A549 (cell line): ENCODE measurements around the gene RYR3. TPM values are rescaled to one million over a fixed set of nuclear protein-coding genes. Genes with fewer than 3 reads are reported as not detected.

ENCODE experiments used
- ATAC-seq, 2 experiments: fragments of 200-7000 bp in 1 of 2; fragments of >200 bp in 1 of 2; cut with Nextera tagmentation in 1 of 2; cut with Tn5 transposase in 1 of 2; 3 replicates each; pipeline versions ENCODE4 v1.8.0 to v1.9.1; 2018 to 2020; ENCODE audit warnings: mild to moderate bottlenecking in 1 of 2, moderate library complexity in 1 of 2
- CTCF ChIA-PET: fragments of 300-600 bp; sonication (Branson Sonifier 250); formaldehyde crosslinking; extraction: SDS; loops from one replicate; lab custom pipeline; 2021; ENCODE audit warnings: antibody characterized with exemption, inconsistent platforms; lab: Yijun Ruan, JAX
- POLR2A ChIA-PET: fragments of 350-600 bp; formaldehyde crosslinking; extraction: SDS; loops from one replicate; lab custom pipeline; 2021; ENCODE audit warnings: antibody characterized with exemption, inconsistent platforms; lab: Yijun Ruan, JAX
- DNase-seq, 2 experiments: peaks; one replicate each; pipeline versions ENCODE4 v3.0.0 to v3.0.0-alpha.2; 2011 to 2016; ENCODE audit warnings: low read depth in 1 of 2, low spot score in 1 of 2
- FAIRE-seq: peaks from 2 replicates; lab custom pipeline; 2011; peaks lifted over from hg19 to GRCh38; lab: Jason Lieb, UNC
- H3K27ac ChIP-seq, 2 experiments: fragments of >200 bp; sonication (Bioruptor Twin); formaldehyde crosslinking; 3 replicates each; pipeline ENCODE4 v1.5.1; 2016 to 2017
- H3K4me1 ChIP-seq: fragments of >200 bp; sonication (Bioruptor Twin); formaldehyde crosslinking; 3 replicates; pipeline ENCODE4 v1.6.1; 2016
- H3K4me2 ChIP-seq: fragments of >200 bp; sonication (Bioruptor Twin); formaldehyde crosslinking; 3 replicates; pipeline ENCODE4 v1.6.1; 2016
- H3K4me3 ChIP-seq: fragments of >200 bp; sonication (Bioruptor Twin); formaldehyde crosslinking; 3 replicates; pipeline ENCODE4 v1.5.1; 2016
- H3K9me3 ChIP-seq: fragments of >200 bp; sonication (Bioruptor Twin); formaldehyde crosslinking; 3 replicates; pipeline ENCODE4 v1.6.1; 2016
- CBX2 ChIP-seq: fragments of 200-600 bp; sonication (generic); IDR thresholded peaks from 2 replicates; pipeline ENCODE4 v1.6.1; 2016; ENCODE audit warnings: low read depth, mild to moderate bottlenecking, borderline replicate concordance
- CHD4 ChIP-seq: fragments of 200-600 bp; sonication (generic); IDR thresholded peaks from 2 replicates; pipeline ENCODE4 v1.6.1; 2016; ENCODE audit warnings: antibody characterized with exemption, mild to moderate bottlenecking, borderline replicate concordance
- E2F6 ChIP-seq: IDR thresholded peaks from 2 replicates; pipeline ENCODE4 v1.6.1; 2012; ENCODE audit warnings: low read depth, borderline replicate concordance
- ELK1 ChIP-seq: fragments of 150-350 bp; IDR thresholded peaks from 2 replicates; pipeline ENCODE4 v1.6.1; 2014; ENCODE audit warnings: low read depth, mild to moderate bottlenecking, low read length
- HEYL ChIP-seq: fragments of 250-450 bp; sonication (Bioruptor Pico); IDR thresholded peaks from 2 replicates; pipeline ENCODE4 v1.8.0; 2021; ENCODE audit warnings: mild to moderate bottlenecking, moderate library complexity
- HOXB5 ChIP-seq: fragments of 250-450 bp; sonication (Bioruptor Pico); IDR thresholded peaks from 2 replicates; pipeline ENCODE4 v1.5.0; 2020; ENCODE audit warnings: mild to moderate bottlenecking, moderate library complexity
- PHF8 ChIP-seq: fragments of 200-600 bp; sonication (generic); IDR thresholded peaks from 2 replicates; pipeline ENCODE4 v1.6.1; 2016; ENCODE audit warnings: low read depth, mild to moderate bottlenecking, antibody characterized with exemption, moderate library complexity, borderline replicate concordance
- POLR2A ChIP-seq: IDR thresholded peaks from 2 replicates; pipeline ENCODE4 v1.6.1; 2012; ENCODE audit warnings: mild to moderate bottlenecking, low read length
- RAD21 ChIP-seq, 2 experiments: fragments of >200 bp in 1 of 2; sonication (Bioruptor Twin) in 1 of 2; formaldehyde crosslinking in 1 of 2; IDR thresholded peaks in 1 of 2; conservative IDR thresholded peaks in 1 of 2; 2 replicates in 1 of 2; 3 replicates in 1 of 2; pipeline ENCODE4 v1.6.1; 2012 to 2018; ENCODE audit warnings: inconsistent platforms in 1 of 2
- SMC3 ChIP-seq: fragments of >200 bp; sonication (Bioruptor Twin); formaldehyde crosslinking; IDR thresholded peaks from 3 replicates; pipeline ENCODE4 v1.6.1; 2018; ENCODE audit warnings: inconsistent platforms
- USF2 ChIP-seq: fragments of 450-650 bp; IDR thresholded peaks from 2 replicates; pipeline ENCODE4 v1.6.1; 2014; ENCODE audit warnings: antibody characterized with exemption
- ZC3H11A ChIP-seq: fragments of 450-650 bp; IDR thresholded peaks from 2 replicates; pipeline ENCODE4 v1.6.1; 2014; ENCODE audit warnings: antibody characterized with exemption, mild to moderate bottlenecking
- ZFP36 ChIP-seq: fragments of 450-650 bp; IDR thresholded peaks from 2 replicates; pipeline ENCODE4 v1.6.1; 2014; ENCODE audit warnings: borderline replicate concordance; ENCODE audit not compliant: partially characterized antibody
- WGBS: methylation state at CpG from one replicate; pipeline ENCODE4 v1.1.6; 2017; ENCODE audit errors: missing lambda C conversion rate; 5-methylcytosine and 5-hydroxymethylcytosine counted together
- polyA plus RNA-seq, 4 experiments: library from polyadenylated mRNA; depleted of rRNA in 3 of 4; stranded (reverse); fragments of >200 nt; fragmentation: RNase III in 1 of 4; extraction: RNeasy Plus Mini Kit Qiagen cat#74134 plus additional on column Dnase treatment in 1 of 4; gene quantifications; 2 replicates in 3 of 4; 3 replicates in 1 of 4; pipeline ENCODE4 v1.2.3, GENCODE V29; 2011 to 2017
- TF ChIP-seq, protein P1 (sequence below): fragments of 250-450 bp; sonication (Bioruptor Pico); IDR thresholded peaks from 2 replicates; pipeline ENCODE4 v1.5.0; 2021; ENCODE audit warnings: mild to moderate bottlenecking, moderate library complexity, borderline replicate concordance
- TF ChIP-seq, protein P2 (sequence below): fragments of >200 bp; sonication (Bioruptor Twin); formaldehyde crosslinking; IDR thresholded peaks from 2 replicates; pipeline ENCODE4 v1.6.1; 2016
- TF ChIP-seq, protein P3 (sequence below): fragments of >200 bp; sonication (Bioruptor Twin); formaldehyde crosslinking; IDR thresholded peaks from 3 replicates; pipeline ENCODE4 v1.5.1; 2016

RYR3 gene
- polyA plus RNA-seq, 2 of the 4 experiments (the other 2 are of a cell fraction), result 0.03 TPM; not detected in 1

GRCh38 chr15:33722673-33723015 is 411.9 kb downstream of the RYR3 start (continued):
- TF ChIP-seq, protein P1, sequence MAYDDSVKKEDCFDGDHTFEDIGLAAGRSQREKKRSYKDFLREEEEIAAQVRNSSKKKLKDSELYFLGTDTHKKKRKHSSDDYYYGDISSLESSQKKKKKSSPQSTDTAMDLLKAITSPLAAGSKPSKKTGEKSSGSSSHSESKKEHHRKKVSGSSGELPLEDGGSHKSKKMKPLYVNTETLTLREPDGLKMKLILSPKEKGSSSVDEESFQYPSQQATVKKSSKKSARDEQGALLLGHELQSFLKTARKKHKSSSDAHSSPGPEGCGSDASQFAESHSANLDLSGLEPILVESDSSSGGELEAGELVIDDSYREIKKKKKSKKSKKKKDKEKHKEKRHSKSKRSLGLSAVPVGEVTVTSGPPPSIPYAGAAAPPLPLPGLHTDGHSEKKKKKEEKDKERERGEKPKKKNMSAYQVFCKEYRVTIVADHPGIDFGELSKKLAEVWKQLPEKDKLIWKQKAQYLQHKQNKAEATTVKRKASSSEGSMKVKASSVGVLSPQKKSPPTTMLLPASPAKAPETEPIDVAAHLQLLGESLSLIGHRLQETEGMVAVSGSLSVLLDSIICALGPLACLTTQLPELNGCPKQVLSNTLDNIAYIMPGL (CRISPR knock-in tag), result no peak
- TF ChIP-seq CBX2 (no peak), ZFP36 (no peak), ZC3H11A (no peak), HEYL (CRISPR knock-in tag) (no peak), CHD4 (no peak)
- TF ChIP-seq, protein P2, sequence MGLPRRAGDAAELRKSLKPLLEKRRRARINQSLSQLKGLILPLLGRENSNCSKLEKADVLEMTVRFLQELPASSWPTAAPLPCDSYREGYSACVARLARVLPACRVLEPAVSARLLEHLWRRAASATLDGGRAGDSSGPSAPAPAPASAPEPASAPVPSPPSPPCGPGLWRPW, result no peak

DNA sequence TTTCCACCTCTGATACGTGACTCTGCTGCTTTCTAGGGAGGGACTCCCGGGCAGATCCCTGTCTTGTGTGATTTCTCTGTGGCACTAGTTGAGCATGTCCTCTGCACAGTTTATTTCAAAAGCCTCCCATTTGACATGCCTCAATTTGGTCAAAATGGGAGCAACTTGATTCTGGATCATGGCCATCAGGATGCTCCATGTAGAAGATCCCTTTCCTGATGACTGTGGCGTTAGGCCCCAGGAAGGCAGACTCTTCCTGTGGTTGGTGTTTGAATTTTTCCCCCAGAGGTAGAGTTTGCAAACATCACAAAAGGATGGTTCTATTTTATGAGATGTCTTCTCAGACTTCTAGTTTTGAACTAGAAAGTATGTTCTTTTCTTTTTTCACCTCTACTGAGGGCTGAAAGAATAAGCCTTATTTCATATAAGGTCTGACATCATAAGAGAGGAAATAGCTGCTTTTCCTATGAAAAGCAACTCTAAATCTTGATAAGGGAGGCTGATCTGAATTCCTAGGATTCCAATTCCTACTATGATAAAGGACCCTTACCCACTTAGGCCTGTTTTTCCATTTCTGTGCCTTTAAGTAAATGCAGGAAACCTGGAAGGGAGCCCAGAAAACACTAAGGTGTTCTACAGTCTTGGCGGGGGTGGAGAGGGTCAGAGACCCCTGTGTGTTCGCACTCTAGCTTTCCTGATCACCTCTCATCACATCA is 413.7 kb downstream of the RYR3 start:
- POLR2A ChIA-PET, result no interaction called here
- ATAC-seq, result no peak
- 48% methylated on average over 5 of the region's 5 CpGs for WGBS

DNA sequence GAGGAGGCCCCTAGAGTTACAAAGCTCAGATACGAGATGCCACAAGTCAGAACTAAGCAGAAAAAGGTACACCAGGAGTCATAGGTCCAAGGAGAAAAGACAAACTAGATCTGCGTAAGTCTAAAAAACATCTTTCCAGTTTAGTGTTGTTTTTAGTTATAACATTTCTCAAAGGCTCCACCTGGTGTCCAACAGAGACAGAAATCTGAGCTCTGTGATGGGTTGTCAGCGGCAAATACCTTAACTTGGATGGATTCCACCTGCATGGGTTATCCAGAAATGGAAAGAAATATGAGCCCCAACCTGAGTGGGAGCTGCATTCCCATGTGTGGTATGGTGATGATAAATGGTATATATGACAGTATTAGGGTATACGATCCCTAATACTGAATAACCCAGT is 418.9 kb downstream of the RYR3 start:
- H3K4me1 ChIP-seq, result no peaks in the 10 kb centered on the region
- no peak overlapping the region for H3K4me2 ChIP-seq
- no peak for FAIRE-seq
- H3K4me3 ChIP-seq, result no peak overlapping the region
- POLR2A ChIA-PET, result no interaction called here
- CTCF ChIA-PET, result interaction anchor here (0.6 to 13.6 kb wide), 32 partner anchors 9 to 707 kb away, joined by 3 to 177 read pairs (median 4); no protein-coding TSS in a partner anchor
- peak; percentile 52 to 63; a peak in 4 of 6 replicates for ATAC-seq
- DNase-seq, result peak; percentile 25 to 36
- TF ChIP-seq RAD21 (conservative IDR thresholded peaks at IDR 0.05 in 1 of 2, IDR thresholded peaks at IDR 0.05 in 1 of 2) (peak; percentile 37 to 49; a peak in 3 of 5 replicates), SMC3 (peak; percentile 74), PHF8 (no peak)
- TF ChIP-seq, protein P3, sequence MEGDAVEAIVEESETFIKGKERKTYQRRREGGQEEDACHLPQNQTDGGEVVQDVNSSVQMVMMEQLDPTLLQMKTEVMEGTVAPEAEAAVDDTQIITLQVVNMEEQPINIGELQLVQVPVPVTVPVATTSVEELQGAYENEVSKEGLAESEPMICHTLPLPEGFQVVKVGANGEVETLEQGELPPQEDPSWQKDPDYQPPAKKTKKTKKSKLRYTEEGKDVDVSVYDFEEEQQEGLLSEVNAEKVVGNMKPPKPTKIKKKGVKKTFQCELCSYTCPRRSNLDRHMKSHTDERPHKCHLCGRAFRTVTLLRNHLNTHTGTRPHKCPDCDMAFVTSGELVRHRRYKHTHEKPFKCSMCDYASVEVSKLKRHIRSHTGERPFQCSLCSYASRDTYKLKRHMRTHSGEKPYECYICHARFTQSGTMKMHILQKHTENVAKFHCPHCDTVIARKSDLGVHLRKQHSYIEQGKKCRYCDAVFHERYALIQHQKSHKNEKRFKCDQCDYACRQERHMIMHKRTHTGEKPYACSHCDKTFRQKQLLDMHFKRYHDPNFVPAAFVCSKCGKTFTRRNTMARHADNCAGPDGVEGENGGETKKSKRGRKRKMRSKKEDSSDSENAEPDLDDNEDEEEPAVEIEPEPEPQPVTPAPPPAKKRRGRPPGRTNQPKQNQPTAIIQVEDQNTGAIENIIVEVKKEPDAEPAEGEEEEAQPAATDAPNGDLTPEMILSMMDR, result peak; percentile 57
- no peaks in the 10 kb centered on the region for H3K9me3 ChIP-seq
- no peak overlapping the region for H3K27ac ChIP-seq
- WGBS, result 55% methylated on average over 4 of the region's 4 CpGs

More for the DNA sequence above, 413.7 kb downstream of the RYR3 start:
- no peak overlapping the region for H3K4me3 ChIP-seq
- no peak overlapping the region for H3K4me2 ChIP-seq
- no peak for TF ChIP-seq CBX2
- TF ChIP-seq, protein P3, result no peak
- TF ChIP-seq, all 56 proteins: peak for 0
- DNase-seq, result no peak
- H3K27ac ChIP-seq, result no peak overlapping the region
- CTCF ChIA-PET, result interaction anchor here (0.7 to 13.6 kb wide), 12 partner anchors 8 to 638 kb away, joined by 3 to 177 read pairs (median 4); no protein-coding TSS in a partner anchor
- H3K4me1 ChIP-seq, result peaks cover 6% of the 10 kb centered on the region; the same call in 1 of the 3 replicates
- H3K9me3 ChIP-seq, result no peaks in the 10 kb centered on the region
- FAIRE-seq, result no peak

- ChIA-PET CTCF (interaction anchor here (1.2 to 13.6 kb wide), 14 partner anchors 8 to 502 kb away, joined by 3 to 177 read pairs (median 12); no protein-coding TSS in a partner anchor), POLR2A (no interaction called here)
- Histone ChIP-seq H3K4me1 (no peaks in the 10 kb centered on the region), H3K27ac (no peak overlapping the region), H3K4me2 (no peak overlapping the region), H3K9me3 (no peaks in the 10 kb centered on the region), H3K4me3 (no peak overlapping the region)
- FAIRE-seq (no peak), DNase-seq (no peak), ATAC-seq (no peak)
- WGBS, result 48% methylated on average over 4 of the region's 4 CpGs
- TF ChIP-seq HOXB5 (CRISPR knock-in tag) (no peak), E2F6 (no peak), POLR2A (no peak), PHF8 (no peak), ELK1 (no peak), USF2 (no peak)
- TF ChIP-seq, protein P2, result no peak
- TF ChIP-seq, protein P3, result no peak
These were observed 420.0 kb downstream of the RYR3 start for GRCh38 chr15:33730815-33731214.
